Activated gamma-delta T cell (primary cell): ENCODE data around the gene HIP1R.

Experiments used
- DNase-seq: peaks from one replicate; lab custom pipeline; 2025; lab: John Stamatoyannopoulos, UW

Gene HIP1R

GRCh38 chr12:122847516-122847836, 12.2 kb downstream of the HIP1R start:
- no peak for DNase-seq

- DNase-seq: no peak
Measured at GRCh38 chr12:122847921-122848421, 12.7 kb downstream of the HIP1R start.

GRCh38 chr12:122848471-122849351, 13.5 kb downstream of the HIP1R start:
- no peak for DNase-seq

GRCh38 chr12:122849352-122850047, 14.2 kb downstream of the HIP1R start:
- no peak for DNase-seq

GRCh38 chr12:122850048-122850445, 14.8 kb downstream of the HIP1R start:
- no peak for DNase-seq

- no peak for DNase-seq
Measured at GRCh38 chr12:122850695-122851350, 15.6 kb downstream of the HIP1R start.

GRCh38 chr12:122851820-122852219, 16.6 kb downstream of the HIP1R start:
- no peak for DNase-seq

- DNase-seq: no peak
Measured at GRCh38 chr12:122852336-122853275, 17.3 kb downstream of the HIP1R start.

GRCh38 chr12:122853582-122854245, 18.5 kb downstream of the HIP1R start:
- no peak for DNase-seq

GRCh38 chr12:122854554-122854953, 19.3 kb downstream of the HIP1R start:
- DNase-seq: no peak

GRCh38 chr12:122855071-122855829, 20.0 kb downstream of the HIP1R start:
- DNase-seq: no peak

GRCh38 chr12:122855928-122856831, 20.9 kb downstream of the HIP1R start:
- no peak for DNase-seq

- DNase-seq: no peak
Measured at GRCh38 chr12:122856999-122857671, 21.9 kb downstream of the HIP1R start.

GRCh38 chr12:122858171-122858570, 22.9 kb downstream of the HIP1R start:
- no peak for DNase-seq

- no peak for DNase-seq
Measured at GRCh38 chr12:122858591-122859302, 23.5 kb downstream of the HIP1R start.

- no peak for DNase-seq
Measured at GRCh38 chr12:122859303-122860039, 24.2 kb downstream of the HIP1R start.
